Amygdala (tissue), 56 donors: Measurements from ENCODE around the gene SHROOM3.
"Not testable (repeated sequence)": the region's sequence is repeated elsewhere in the genome, so short reads cannot be mapped to it uniquely, and the experiment has no call there.

ENCODE experiments used
- DNase-seq, 56 donors: peaks; one replicate each; lab custom pipeline; 2025; lab: John Stamatoyannopoulos, UW

The SHROOM3 gene

GRCh38 chr4:76585897-76586360 is 150.9 kb downstream of the SHROOM3 start:
- peak in 34 of 56 donors; percentile 1 to 52 (median 15) for DNase-seq

GRCh38 chr4:76588274-76588673 is 153.2 kb downstream of the SHROOM3 start:
- DNase-seq = no peak

- no peak for DNase-seq
Measured at GRCh38 chr4:76589402-76589801, 154.4 kb downstream of the SHROOM3 start.

GRCh38 chr4:76589872-76590797 is 155.1 kb downstream of the SHROOM3 start:
- no peak for DNase-seq

- no peak for DNase-seq
Measured at GRCh38 chr4:76590798-76591281, 155.8 kb downstream of the SHROOM3 start.

GRCh38 chr4:76591992-76592391 is 157.0 kb downstream of the SHROOM3 start:
- no peak for DNase-seq

DNA sequence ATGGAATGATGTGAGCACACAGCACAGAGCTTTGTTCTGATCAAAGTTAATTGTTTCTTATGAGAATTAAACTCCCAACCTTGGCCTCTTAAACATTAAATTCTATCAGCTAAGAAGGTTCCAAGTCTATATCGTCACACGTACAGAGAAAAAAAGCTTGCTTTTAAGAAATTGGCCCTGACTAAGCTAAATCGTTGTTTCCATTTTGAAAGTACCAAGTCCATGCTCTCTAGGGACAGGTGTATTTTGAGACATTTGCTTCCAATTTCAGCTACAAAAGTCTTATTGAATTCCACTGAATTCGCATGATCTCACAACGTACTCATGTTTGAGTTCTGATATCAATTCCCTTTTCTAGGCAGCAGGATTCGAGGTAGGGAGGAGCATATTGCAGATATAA is 157.4 kb downstream of the SHROOM3 start:
- no peak for DNase-seq

GRCh38 chr4:76594173-76594572 is 159.1 kb downstream of the SHROOM3 start:
- DNase-seq = no peak

GRCh38 chr4:76595435-76595834 is 160.4 kb downstream of the SHROOM3 start:
- no peak for DNase-seq

GRCh38 chr4:76596713-76597112 is 161.7 kb downstream of the SHROOM3 start:
- DNase-seq = no peak

DNA sequence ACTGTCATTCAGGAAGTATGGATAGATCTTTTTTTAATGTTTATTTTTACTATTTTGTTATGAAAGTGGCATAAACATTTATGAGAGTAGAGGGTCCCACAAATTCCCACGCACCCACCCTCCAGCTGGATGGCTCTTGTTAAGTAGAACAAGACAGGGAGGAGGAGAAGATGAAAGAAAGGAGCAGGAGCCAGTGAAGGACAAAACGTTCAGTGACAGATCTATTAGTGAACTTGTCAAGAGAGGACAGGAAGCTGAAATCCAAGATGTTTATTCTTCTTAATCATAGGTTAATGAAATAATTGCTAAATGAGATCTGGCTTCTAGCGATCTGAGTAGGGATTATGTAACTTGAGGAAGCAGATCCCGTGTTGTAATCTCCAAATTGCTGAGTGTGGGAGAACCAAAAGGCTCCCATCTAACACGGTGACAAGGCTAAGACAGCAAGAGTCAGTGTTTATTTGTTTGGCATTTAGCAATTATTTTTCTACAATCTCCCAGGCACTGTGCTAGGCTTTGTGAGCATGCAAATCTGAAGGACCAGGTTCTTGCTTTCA is 162.5 kb downstream of the SHROOM3 start:
- no peak for DNase-seq

DNA sequence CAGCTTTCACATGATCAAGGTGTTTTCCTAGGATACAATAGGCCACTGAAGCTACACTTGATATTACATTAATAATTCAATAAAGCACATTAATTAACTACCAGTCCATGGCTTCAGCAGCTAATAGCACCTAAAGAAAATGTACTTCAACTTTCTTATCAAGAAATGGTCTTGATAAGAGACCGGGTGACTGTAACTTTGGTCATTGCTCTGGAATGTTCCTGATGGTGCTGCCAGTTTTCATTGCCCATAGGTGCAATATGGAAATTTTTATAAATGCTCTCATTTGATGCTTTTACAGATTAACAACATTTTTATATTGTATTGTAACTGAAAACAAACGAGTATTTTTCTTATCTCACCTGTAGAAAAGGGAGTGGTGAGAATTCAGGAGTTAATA is 165.4 kb downstream of the SHROOM3 start:
- no peak for DNase-seq

DNA sequence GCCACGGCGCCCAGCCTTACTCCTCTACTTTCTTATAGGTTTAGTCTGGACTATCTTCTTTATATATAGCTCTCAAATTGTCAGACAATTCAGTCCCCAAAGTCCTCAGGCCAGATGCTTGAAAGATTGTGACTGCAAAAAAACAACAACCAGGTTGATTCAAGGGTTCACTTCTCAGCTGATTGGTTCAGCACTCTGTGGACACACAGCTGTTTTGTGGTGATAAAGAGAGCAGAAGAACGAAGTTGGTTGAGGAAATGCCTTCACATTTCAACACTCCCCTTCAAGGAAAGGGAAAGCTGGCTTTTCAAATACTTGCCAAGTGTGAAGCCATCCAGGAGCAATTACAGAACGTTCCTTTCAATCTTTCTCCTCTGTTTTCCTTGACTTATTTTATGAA is 166.8 kb downstream of the SHROOM3 start:
- no peak for DNase-seq

- no peak for DNase-seq
Measured at GRCh38 chr4:76605099-76605563, 170.1 kb downstream of the SHROOM3 start.

DNA sequence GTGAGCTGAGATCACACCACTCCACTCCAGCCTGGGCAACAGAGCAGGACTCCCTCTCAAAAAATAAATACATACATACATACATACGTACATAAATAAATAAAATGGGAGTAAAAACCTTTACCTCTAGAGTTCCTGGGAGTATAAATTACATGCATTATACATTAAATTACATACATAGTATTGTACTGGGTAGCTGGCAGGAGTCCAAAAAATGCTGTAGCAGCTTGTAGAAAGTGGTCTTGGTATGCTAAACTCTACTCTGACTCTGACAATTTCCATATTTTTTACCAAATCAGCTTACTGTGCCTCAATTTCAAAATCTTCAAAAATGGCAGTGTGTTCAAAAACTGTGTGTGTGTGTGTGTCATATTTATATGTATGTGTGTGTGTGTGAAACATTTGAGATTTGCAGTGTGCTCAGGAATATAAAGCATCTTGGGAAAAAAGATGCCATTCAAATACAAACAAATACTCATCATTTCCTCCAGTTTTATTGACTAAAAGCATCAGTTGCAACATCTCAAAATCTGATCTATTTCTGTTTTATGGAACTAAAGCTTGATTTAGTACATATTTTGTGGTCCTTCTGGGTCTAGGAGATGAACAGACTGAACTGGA is 171.7 kb downstream of the SHROOM3 start:
- DNase-seq = no peak

DNA sequence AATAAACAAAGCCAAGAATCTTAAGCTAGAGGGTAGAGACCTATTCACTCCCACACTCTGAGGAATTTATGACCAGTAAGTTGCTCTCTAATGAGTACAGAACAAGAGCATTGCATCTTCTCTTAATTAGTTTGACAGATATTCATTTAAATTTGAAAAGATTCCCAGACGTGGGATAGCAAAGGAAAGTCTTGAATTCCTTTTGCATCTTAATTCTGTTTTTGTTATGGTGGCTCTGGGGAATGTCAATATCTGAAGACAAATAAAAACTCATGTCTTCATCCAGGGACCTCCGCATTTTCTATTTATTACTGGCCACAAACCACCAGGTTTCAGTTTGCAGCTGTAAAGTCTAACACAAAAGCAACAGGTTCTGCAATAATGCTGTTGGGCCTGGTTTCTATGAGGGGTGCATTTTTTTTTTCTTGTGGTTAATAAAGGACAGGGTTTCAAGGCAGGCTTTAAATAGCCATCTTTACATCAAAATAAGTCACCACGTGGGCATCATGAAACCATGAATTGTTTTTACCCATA is 172.3 kb downstream of the SHROOM3 start:
- DNase-seq = no peak

GRCh38 chr4:76607846-76608245 is 172.8 kb downstream of the SHROOM3 start:
- DNase-seq = no peak

DNA sequence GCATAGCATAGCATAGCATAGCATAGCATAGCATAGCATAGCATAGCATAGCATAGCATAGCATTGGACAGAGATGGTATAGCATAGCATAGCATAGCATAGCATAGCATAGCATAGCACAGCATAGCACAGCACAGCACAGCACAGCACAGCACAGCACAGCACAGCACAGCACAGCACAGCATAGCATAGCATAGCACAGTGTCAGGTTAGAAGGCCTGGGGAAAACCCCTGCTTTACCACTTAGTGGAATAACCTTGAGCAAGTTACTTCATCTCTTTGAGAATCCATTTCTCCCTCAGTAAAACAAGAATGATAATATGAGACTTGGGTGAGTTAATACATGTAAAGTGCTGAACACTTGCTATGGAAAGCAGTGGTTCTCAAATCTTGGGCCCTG is 173.5 kb downstream of the SHROOM3 start:
- not testable (repeated sequence) for DNase-seq

DNA sequence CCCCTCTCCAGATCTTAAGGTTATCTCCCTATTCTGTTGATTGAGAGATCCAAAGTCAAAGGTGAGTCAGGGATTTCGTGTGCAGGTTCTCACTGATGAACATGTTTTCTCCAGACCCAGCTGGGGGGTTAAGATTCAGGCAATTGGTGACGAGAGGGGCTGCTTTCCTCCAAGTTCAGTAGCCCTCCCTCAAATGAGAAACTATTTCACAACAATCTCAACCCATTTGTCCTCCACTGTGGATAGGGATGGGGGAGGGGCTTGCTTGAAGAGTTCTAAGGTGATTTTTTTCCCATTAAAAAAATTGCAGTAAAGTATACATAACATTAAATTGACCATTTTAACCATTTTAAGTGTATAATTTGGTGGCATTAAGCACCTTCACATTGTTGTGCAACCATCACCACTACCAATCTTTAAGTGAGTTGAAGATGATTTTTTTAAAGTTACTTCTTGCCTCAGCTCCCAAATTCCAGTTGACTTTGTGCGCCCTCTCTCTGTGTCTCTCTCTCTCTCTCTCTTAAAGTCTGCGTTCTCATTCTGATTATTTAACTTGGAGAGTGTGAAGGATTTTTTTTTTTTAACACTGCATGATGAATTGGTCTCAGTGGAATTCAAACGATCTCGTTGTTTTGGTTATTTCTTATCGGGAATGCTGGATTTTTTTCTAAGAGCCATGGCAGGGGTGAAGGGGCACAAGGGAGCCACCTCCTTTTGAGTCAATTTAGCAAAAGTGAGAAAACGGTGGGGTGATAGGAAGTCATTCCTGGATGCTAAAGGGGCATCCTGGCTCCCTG is 175.9 kb downstream of the SHROOM3 start:
- no peak for DNase-seq

DNA sequence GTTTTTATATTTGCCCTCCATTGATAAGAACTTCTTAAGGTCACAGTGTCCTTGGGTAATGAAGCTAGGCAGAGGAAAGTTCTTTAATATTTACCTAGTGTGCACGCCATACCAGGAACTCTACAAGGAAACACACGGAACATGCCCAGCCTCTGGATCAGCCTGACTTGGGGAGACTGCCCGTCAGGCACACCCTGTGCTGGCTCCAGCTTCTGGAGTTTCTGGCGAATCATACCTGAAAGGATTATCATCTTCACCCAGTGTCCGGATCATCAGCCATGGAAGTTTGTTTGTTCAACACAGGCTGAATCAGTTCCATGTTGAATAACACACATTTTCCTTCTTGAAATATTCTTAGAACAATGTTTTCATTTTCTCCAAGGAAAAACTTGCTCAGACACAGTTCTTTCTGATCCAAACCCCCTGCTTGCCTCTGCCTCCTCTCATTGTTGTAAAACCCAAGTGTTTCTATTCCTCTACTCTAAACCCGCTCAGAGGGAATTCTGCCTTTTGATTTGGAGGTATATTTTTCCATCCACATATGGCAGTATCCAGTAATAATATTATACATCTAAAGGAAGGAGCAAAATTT is 176.7 kb downstream of the SHROOM3 start:
- no peak for DNase-seq
